ENCODE data around the gene TRPM1.
"Not testable (repeated sequence)": the region's sequence is repeated elsewhere in the genome, so short reads cannot be mapped to it uniquely, and the experiment has no call there.

TRPM1 gene

GRCh38 chr15:31116423-31117030 is 15.0 kb upstream of the TRPM1 start:
- no peak for DNase-seq

- no peak for DNase-seq
Measured at GRCh38 chr15:31111091-31111647, 9.6 kb upstream of the TRPM1 start.

- DNase-seq = no peak
Measured at GRCh38 chr15:31108836-31109235, 7.3 kb upstream of the TRPM1 start.

- no peak for DNase-seq
Measured at GRCh38 chr15:31106495-31107300, 5.2 kb upstream of the TRPM1 start.

GRCh38 chr15:31104003-31104402 is 2.5 kb upstream of the TRPM1 start:
- no peak for DNase-seq

GRCh38 chr15:31102374-31103342 is 1.1 kb upstream of the TRPM1 start:
- no peak for DNase-seq

GRCh38 chr15:31102039-31102321 is 455 bp upstream of the TRPM1 start:
- DNase-seq = no peak

GRCh38 chr15:31100738-31101137 is 787 bp downstream of the TRPM1 start:
- DNase-seq = no peak

- no peak for DNase-seq
Measured at GRCh38 chr15:31098953-31099740, 2.4 kb downstream of the TRPM1 start.

- DNase-seq = no peak
Measured at GRCh38 chr15:31098491-31098917, 3.0 kb downstream of the TRPM1 start.

- DNase-seq = no peak
Measured at GRCh38 chr15:31096563-31096962, 5.0 kb downstream of the TRPM1 start.

- no peak for DNase-seq
Measured at GRCh38 chr15:31091481-31091880, 10.0 kb downstream of the TRPM1 start.

GRCh38 chr15:31090766-31091165 is 10.8 kb downstream of the TRPM1 start:
- DNase-seq = no peak

GRCh38 chr15:31089368-31090047 is 12.0 kb downstream of the TRPM1 start:
- DNase-seq = no peak

GRCh38 chr15:31088672-31089367 is 12.7 kb downstream of the TRPM1 start:
- DNase-seq = no peak

GRCh38 chr15:31088041-31088440 is 13.5 kb downstream of the TRPM1 start:
- DNase-seq = not testable (repeated sequence)

- DNase-seq = no peak
Measured at GRCh38 chr15:31086344-31086743, 15.2 kb downstream of the TRPM1 start.

GRCh38 chr15:31085359-31085758 is 16.2 kb downstream of the TRPM1 start:
- DNase-seq = no peak

GRCh38 chr15:31084176-31084575 is 17.3 kb downstream of the TRPM1 start:
- no peak for DNase-seq

GRCh38 chr15:31083370-31083780 is 18.1 kb downstream of the TRPM1 start:
- no peak for DNase-seq

- DNase-seq = no peak
Measured at GRCh38 chr15:31082771-31083369, 18.7 kb downstream of the TRPM1 start.

Data from CD4-positive, alpha-beta T cell treated with Interleukin-4 for 4 hours (primary cell).